Gastroesophageal sphincter (tissue), 4 donors: ENCODE data around the gene TMEM176B. TPM values are rescaled to one million over a fixed set of nuclear protein-coding genes. Genes with fewer than 3 reads are reported as not detected.
"Not testable (repeated sequence)": the region's sequence is repeated elsewhere in the genome, so short reads cannot be mapped to it uniquely, and the experiment has no call there.

Source experiments
- ATAC-seq: fragments of 150-250 bp; one replicate; pipeline ENCODE4 v1.9.1; 2016; ENCODE audit warnings: mild to moderate bottlenecking, moderate library complexity
- H3K27ac ChIP-seq, 4 donors: fragments of 200-600 bp; sonication (generic) in 3 of 4; 1 replicate in 3 of 4; 2 replicates in 1 of 4; pipeline ENCODE4 v1.5.1; 2016 to 2019
- H3K27me3 ChIP-seq: fragments of 200-600 bp; sonication (generic); one replicate; pipeline ENCODE4 v1.5.1; 2019
- H3K36me3 ChIP-seq, 2 donors: fragments of 200-600 bp; sonication (generic); one replicate each; pipeline ENCODE4 v1.5.1; 2019; ENCODE audit warnings: control low read depth in 1 of 2
- H3K4me1 ChIP-seq, 3 donors: fragments of 200-600 bp; sonication (generic); 1 replicate in 2 of 3; 2 replicates in 1 of 3; pipeline ENCODE4 v1.5.1; 2016 to 2019; ENCODE audit warnings: control low read depth in 2 of 3
- H3K4me3 ChIP-seq, 2 donors: fragments of 200-600 bp; sonication (generic); one replicate each; pipeline ENCODE4 v1.5.1; 2019; ENCODE audit warnings: mild to moderate bottlenecking in 1 of 2, moderate library complexity in 1 of 2
- H3K9me3 ChIP-seq, 3 donors: fragments of 200-600 bp; sonication (generic); one replicate each; pipeline ENCODE4 v1.5.1; 2017 to 2019; ENCODE audit warnings: control low read depth in 2 of 3
- CTCF ChIP-seq, 4 experiments: fragments of 200-600 bp in 2 of 4; fragments of 450-650 bp in 2 of 4; sonication (generic) in 1 of 4; IDR thresholded peaks; one replicate each; pipeline ENCODE4 v1.5.1; 2017 to 2019; ENCODE audit warnings: antibody characterized with exemption in 4 of 4, mild to moderate bottlenecking in 2 of 4, moderate library complexity in 2 of 4
- EP300 ChIP-seq: sonication (generic); formaldehyde crosslinking; IDR thresholded peaks from one replicate; pipeline ENCODE4 v1.6.1; 2017; ENCODE audit warnings: antibody characterized with exemption, mild to moderate bottlenecking
- POLR2A ChIP-seq, 2 donors: fragments of 450-650 bp; IDR thresholded peaks; one replicate each; pipeline ENCODE4 v1.6.1; 2017; ENCODE audit warnings: antibody characterized with exemption in 2 of 2, mild to moderate bottlenecking in 2 of 2, moderate library complexity in 1 of 2
- POLR2AphosphoS5 ChIP-seq: sonication (generic); formaldehyde crosslinking; IDR thresholded peaks from one replicate; pipeline ENCODE4 v1.6.1; 2017; ENCODE audit warnings: antibody characterized with exemption
- WGBS, 2 donors: methylation state at CpG; one replicate each; pipeline ENCODE4 v1.1.5; 2018; ENCODE audit warnings: low coverage in 1 of 2; 5-methylcytosine and 5-hydroxymethylcytosine counted together
- total RNA-seq, 4 donors: library from RNA; depleted of rRNA; stranded (reverse); fragments of >200 nt; gene quantifications; one replicate each; pipeline ENCODE4 v1.1.0, GENCODE V29; 2016

Gene TMEM176B
- total RNA-seq, 4 donors from 2014 or later: 18.2 to 69.3 (median 52.6) TPM

GRCh38 chr7:150781103-150781502 lies 19.1 kb downstream of the TMEM176B start:
- no peak overlapping the region for H3K27ac ChIP-seq
- 28 to 38% methylated on average over 3 of the region's 3 CpGs for WGBS, 2 donors
- no peak for ATAC-seq
- H3K36me3 ChIP-seq: no peaks in the 10 kb centered on the region
- H3K4me3 ChIP-seq: no peak overlapping the region
- H3K27me3 ChIP-seq: no peaks in the 10 kb centered on the region
- peaks cover 0 to 23% (median 7%) of the 10 kb centered on the region in 3 donors for H3K4me1 ChIP-seq
- TF ChIP-seq EP300 (no peak), POLR2AphosphoS5 (no peak), CTCF (IDR thresholded peaks at IDR 0.05) (no peak), POLR2A (IDR thresholded peaks at IDR 0.05) (no peak)
- H3K9me3 ChIP-seq: no peaks in the 10 kb centered on the region

- H3K27ac ChIP-seq: no peak overlapping the region
- H3K36me3 ChIP-seq: no peaks in the 10 kb centered on the region
- 0 to 67% methylated on average over 1 to 3 of the region's 3 CpGs for WGBS, 2 donors
- no peak for TF ChIP-seq CTCF (IDR thresholded peaks at IDR 0.05)
- peaks cover 0 to 18% (median 2%) of the 10 kb centered on the region in 3 donors for H3K4me1 ChIP-seq
- H3K9me3 ChIP-seq: no peaks in the 10 kb centered on the region
- no peak for ATAC-seq
- H3K27me3 ChIP-seq: no peaks in the 10 kb centered on the region
- H3K4me3 ChIP-seq: no peak overlapping the region
These were observed 19.9 kb downstream of the TMEM176B start for GRCh38 chr7:150780292-150780691.

- Histone ChIP-seq H3K9me3 (peaks cover 0 to 10% (median 0%) of the 10 kb centered on the region in 3 donors), H3K4me1 (peaks cover 0 to 8% (median 2%) of the 10 kb centered on the region in 3 donors), H3K27me3 (no peaks in the 10 kb centered on the region), H3K36me3 (no peaks in the 10 kb centered on the region), H3K27ac (no peak overlapping the region), H3K4me3 (no peak overlapping the region)
- 6 to 7% methylated on average over 12 of the region's 12 CpGs for WGBS, 2 donors
- peak; percentile 71 for ATAC-seq
- TF ChIP-seq POLR2AphosphoS5 (no peak), CTCF (IDR thresholded peaks at IDR 0.05) (peak; percentile 70 to 83 (median 79))
These were observed 21.3 kb downstream of the TMEM176B start for GRCh38 chr7:150778738-150779301.

- Histone ChIP-seq H3K27me3 (no peaks in the 10 kb centered on the region), H3K4me1 (peaks cover 0 to 8% (median 2%) of the 10 kb centered on the region in 3 donors), H3K4me3 (no peak overlapping the region), H3K27ac (no peak overlapping the region), H3K9me3 (peaks cover 0 to 12% (median 0%) of the 10 kb centered on the region in 3 donors), H3K36me3 (no peaks in the 10 kb centered on the region)
- 45 to 49% methylated on average over 5 to 7 of the region's 8 CpGs for WGBS, 2 donors
- ATAC-seq: no peak
- TF ChIP-seq EP300 (no peak), POLR2AphosphoS5 (no peak), POLR2A (IDR thresholded peaks at IDR 0.05) (no peak), CTCF (IDR thresholded peaks at IDR 0.05) (no peak)
These were observed 22.0 kb downstream of the TMEM176B start for GRCh38 chr7:150778014-150778737.

- peaks cover 0 to 12% (median 0%) of the 10 kb centered on the region in 3 donors for H3K9me3 ChIP-seq
- WGBS, 2 donors: 86 to 100% methylated on average over 1 of the region's 1 CpG
- not testable (repeated sequence) for H3K27me3 ChIP-seq, H3K36me3 ChIP-seq, H3K4me3 ChIP-seq, H3K4me1 ChIP-seq, H3K27ac ChIP-seq, ATAC-seq
These were observed 26.0 kb downstream of the TMEM176B start for GRCh38 chr7:150774131-150774530.
